HepG2 (cell line): ENCODE measurements around the gene DDX59. TPM values are rescaled to one million over a fixed set of nuclear protein-coding genes. Genes with fewer than 3 reads are reported as not detected.

ENCODE experiments used
- ARNTL ChIP-seq: sonication (generic); formaldehyde crosslinking; IDR thresholded peaks from 2 replicates; pipeline ENCODE4 v1.4.0; 2020; ENCODE audit warnings: mild to moderate bottlenecking, missing genetic modification reagents
- ELF4 ChIP-seq: sonication (generic); formaldehyde crosslinking; IDR thresholded peaks from 2 replicates; pipeline ENCODE4 v1.5.0; 2020; ENCODE audit warnings: missing genetic modification reagents, mild to moderate bottlenecking, moderate library complexity, borderline replicate concordance
- FOXA3 ChIP-seq: IDR thresholded peaks from 2 replicates; pipeline ENCODE4 v1.6.1; 2016; ENCODE audit warnings: missing genetic modification reagents, missing compliant biosample characterization
- GTF3A ChIP-seq: sonication (generic); formaldehyde crosslinking; conservative IDR thresholded peaks from 2 replicates; pipeline ENCODE4 v1.4.0; 2020; ENCODE audit warnings: mild to moderate bottlenecking, missing genetic modification reagents
- HIVEP1 ChIP-seq: sonication (generic); formaldehyde crosslinking; IDR thresholded peaks from 2 replicates; pipeline ENCODE4 v1.4.0; 2020; ENCODE audit warnings: mild to moderate bottlenecking, missing genetic modification reagents
- JUN ChIP-seq: sonication (generic); formaldehyde crosslinking; IDR thresholded peaks from 2 replicates; pipeline ENCODE4 v1.4.0; 2020; ENCODE audit warnings: mild to moderate bottlenecking, missing genetic modification reagents
- JUNB ChIP-seq: sonication (generic); formaldehyde crosslinking; IDR thresholded peaks from 2 replicates; pipeline ENCODE4 v1.8.0; 2022; ENCODE audit warnings: missing genetic modification reagents, mild to moderate bottlenecking, borderline replicate concordance
- MIER2 ChIP-seq: IDR thresholded peaks from 2 replicates; pipeline ENCODE4 v1.6.1; 2016; ENCODE audit warnings: missing biosample characterization, missing genetic modification reagents
- MTF1 ChIP-seq: sonication (generic); formaldehyde crosslinking; IDR thresholded peaks from 2 replicates; pipeline ENCODE4 v1.5.0; 2020; ENCODE audit warnings: missing genetic modification reagents
- PAX8 ChIP-seq: sonication (generic); formaldehyde crosslinking; IDR thresholded peaks from 2 replicates; pipeline ENCODE4 v1.8.0; 2022; ENCODE audit warnings: mild to moderate bottlenecking, missing genetic modification reagents, borderline replicate concordance
- SNRNP70 ChIP-seq: fragments of 200-400 bp; formaldehyde crosslinking; IDR thresholded peaks from 2 replicates; pipeline ENCODE4 v1.6.1; 2017; ENCODE audit warnings: mild to moderate bottlenecking, low read depth, low read length, moderate library complexity
- SP140L ChIP-seq: sonication (generic); formaldehyde crosslinking; IDR thresholded peaks from 2 replicates; pipeline ENCODE4 v1.4.0; 2020; ENCODE audit warnings: missing genetic modification reagents, borderline replicate concordance
- SP4 ChIP-seq: sonication (generic); formaldehyde crosslinking; IDR thresholded peaks from 2 replicates; pipeline ENCODE4 v1.8.1; 2023; ENCODE audit warnings: mild to moderate bottlenecking, missing genetic modification reagents
- SRY ChIP-seq: sonication (generic); formaldehyde crosslinking; IDR thresholded peaks from 2 replicates; pipeline ENCODE4 v1.8.0; 2022; ENCODE audit warnings: mild to moderate bottlenecking, missing genetic modification reagents
- ZBED4 ChIP-seq: sonication (generic); formaldehyde crosslinking; IDR thresholded peaks from 2 replicates; pipeline ENCODE4 v1.4.0; 2020; ENCODE audit warnings: missing genetic modification reagents, borderline replicate concordance
- ZNF260 ChIP-seq: sonication (generic); formaldehyde crosslinking; IDR thresholded peaks from 2 replicates; pipeline ENCODE4 v1.4.0; 2020; ENCODE audit warnings: missing genetic modification reagents, low read depth, mild to moderate bottlenecking, borderline replicate concordance
- ZNF577 ChIP-seq: sonication (generic); formaldehyde crosslinking; IDR thresholded peaks from 2 replicates; pipeline ENCODE4 v1.4.0; 2020; ENCODE audit warnings: mild to moderate bottlenecking, low read depth, missing genetic modification reagents, borderline replicate concordance
- ZNF749 ChIP-seq: sonication (generic); formaldehyde crosslinking; IDR thresholded peaks from 2 replicates; pipeline ENCODE4 v1.8.0; 2022; ENCODE audit warnings: mild to moderate bottlenecking, missing genetic modification reagents, moderate library complexity, borderline replicate concordance
- ZNF773 ChIP-seq: sonication (generic); formaldehyde crosslinking; IDR thresholded peaks from 2 replicates; pipeline ENCODE4 v1.4.0; 2020; ENCODE audit warnings: missing genetic modification reagents, borderline replicate concordance
- polyA plus RNA-seq, 8 experiments: library from polyadenylated mRNA; depleted of rRNA in 3 of 8; stranded (reverse) in 7 of 8; unstranded in 1 of 8; fragments of >200 nt; fragmentation: Illumina TruSeq in 4 of 8; extraction: Trizol in 4 of 8; gene quantifications; 2 replicates each; pipeline versions ENCODE4 v1.2.1 to v1.2.3, GENCODE V29; 2011 to 2016; ENCODE audit warnings: low read depth in 4 of 8, missing spikeins in 1 of 8, mixed read lengths in 1 of 8; ENCODE audit not compliant: insufficient read depth in 1 of 8
- total RNA-seq, 5 experiments: library from RNA; depleted of rRNA; stranded (reverse); fragments of >200 nt; fragmentation: Illumina TruSeq; extraction: Trizol; gene quantifications; 2 replicates each; pipeline ENCODE4 v1.2.3, GENCODE V29; 2016; ENCODE audit warnings: low read depth in 1 of 5
- TF ChIP-seq, protein P1 (sequence below): sonication (generic); formaldehyde crosslinking; IDR thresholded peaks from 2 replicates; pipeline ENCODE4 v1.9.0; 2021; ENCODE audit warnings: missing genetic modification reagents, borderline replicate concordance
- TF ChIP-seq, protein P2 (sequence below): sonication (generic); formaldehyde crosslinking; IDR thresholded peaks from 2 replicates; pipeline ENCODE4 v1.5.1; 2020; ENCODE audit warnings: mild to moderate bottlenecking, missing genetic modification reagents, borderline replicate concordance

Gene DDX59
- total and polyA plus RNA-seq, 2 of the 13 experiments (the other 11 are each of a cell fraction or from before 2014, with no cell fraction given): 12.1 to 14.8 TPM

- TF ChIP-seq, protein P1, sequence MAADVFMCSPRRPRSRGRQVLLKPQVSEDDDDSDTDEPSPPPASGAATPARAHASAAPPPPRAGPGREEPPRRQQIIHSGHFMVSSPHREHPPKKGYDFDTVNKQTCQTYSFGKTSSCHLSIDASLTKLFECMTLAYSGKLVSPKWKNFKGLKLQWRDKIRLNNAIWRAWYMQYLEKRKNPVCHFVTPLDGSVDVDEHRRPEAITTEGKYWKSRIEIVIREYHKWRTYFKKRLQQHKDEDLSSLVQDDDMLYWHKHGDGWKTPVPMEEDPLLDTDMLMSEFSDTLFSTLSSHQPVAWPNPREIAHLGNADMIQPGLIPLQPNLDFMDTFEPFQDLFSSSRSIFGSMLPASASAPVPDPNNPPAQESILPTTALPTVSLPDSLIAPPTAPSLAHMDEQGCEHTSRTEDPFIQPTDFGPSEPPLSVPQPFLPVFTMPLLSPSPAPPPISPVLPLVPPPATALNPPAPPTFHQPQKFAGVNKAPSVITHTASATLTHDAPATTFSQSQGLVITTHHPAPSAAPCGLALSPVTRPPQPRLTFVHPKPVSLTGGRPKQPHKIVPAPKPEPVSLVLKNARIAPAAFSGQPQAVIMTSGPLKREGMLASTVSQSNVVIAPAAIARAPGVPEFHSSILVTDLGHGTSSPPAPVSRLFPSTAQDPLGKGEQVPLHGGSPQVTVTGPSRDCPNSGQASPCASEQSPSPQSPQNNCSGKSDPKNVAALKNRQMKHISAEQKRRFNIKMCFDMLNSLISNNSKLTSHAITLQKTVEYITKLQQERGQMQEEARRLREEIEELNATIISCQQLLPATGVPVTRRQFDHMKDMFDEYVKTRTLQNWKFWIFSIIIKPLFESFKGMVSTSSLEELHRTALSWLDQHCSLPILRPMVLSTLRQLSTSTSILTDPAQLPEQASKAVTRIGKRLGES (CRISPR knock-in tag): no peak
- TF ChIP-seq ARNTL: no peak
- TF ChIP-seq MTF1 (CRISPR knock-in tag): no peak; the same call in 1 of the 2 replicates
- 0 out of 2 replicates have a peak, but pooled peaks have one; percentile 73 for TF ChIP-seq ZNF749 (CRISPR knock-in tag)
- TF ChIP-seq JUNB (CRISPR knock-in tag): no peak
- no peak for TF ChIP-seq ZNF260 (CRISPR knock-in tag)
- no peak for TF ChIP-seq MIER2 (CRISPR knock-in tag)
- TF ChIP-seq JUN (CRISPR knock-in tag): no peak
- no peak for TF ChIP-seq ZNF773
- TF ChIP-seq ZNF577 (CRISPR knock-in tag): 0 out of 2 replicates have a peak, but pooled peaks have one; percentile 57
- TF ChIP-seq HIVEP1 (CRISPR knock-in tag): peak; percentile 40; the same call in 1 of the 2 replicates
- TF ChIP-seq SNRNP70: no peak
- TF ChIP-seq ZBED4 (CRISPR knock-in tag): peak; percentile 88; the same call in 1 of the 2 replicates
- no peak; the same call in 1 of the 2 replicates for TF ChIP-seq FOXA3 (CRISPR knock-in tag)
- peak; percentile 72 for TF ChIP-seq SP4 (CRISPR knock-in tag)
- TF ChIP-seq, protein P2, sequence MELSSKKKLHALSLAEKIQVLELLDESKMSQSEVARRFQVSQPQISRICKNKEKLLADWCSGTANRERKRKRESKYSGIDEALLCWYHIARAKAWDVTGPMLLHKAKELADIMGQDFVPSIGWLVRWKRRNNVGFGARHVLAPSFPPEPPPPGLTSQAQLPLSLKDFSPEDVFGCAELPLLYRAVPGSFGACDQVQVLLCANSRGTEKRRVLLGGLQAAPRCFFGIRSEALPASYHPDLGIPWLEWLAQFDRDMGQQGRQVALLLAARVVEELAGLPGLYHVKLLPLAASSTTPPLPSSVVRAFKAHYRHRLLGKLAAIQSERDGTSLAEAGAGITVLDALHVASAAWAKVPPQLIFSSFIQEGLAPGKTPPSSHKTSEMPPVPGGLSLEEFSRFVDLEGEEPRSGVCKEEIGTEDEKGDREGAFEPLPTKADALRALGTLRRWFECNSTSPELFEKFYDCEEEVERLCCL: no peak
- TF ChIP-seq GTF3A (CRISPR knock-in tag): no peak; the same call in 1 of the 2 replicates
- peak; percentile 88; the same call in 1 of the 2 replicates for TF ChIP-seq PAX8
- peak; percentile 84 for TF ChIP-seq SRY
- no peak for TF ChIP-seq SP140L (CRISPR knock-in tag)
- TF ChIP-seq ELF4 (CRISPR knock-in tag): no peak
Observed at GRCh38 chr1:200669314-200670241, at the start of gene DDX59 (continued).
